Heart left ventricle (tissue), 16 donors: ENCODE measurements around the gene KIFBP. TPM values are rescaled to one million over a fixed set of nuclear protein-coding genes. Genes with fewer than 3 reads are reported as not detected.

ENCODE experiments used
- ATAC-seq, 4 donors: fragments of 200-7000 bp; cut with Tn5 transposase; one replicate each; pipeline ENCODE4 v1.9.1; 2020 to 2022; ENCODE audit warnings: moderate library complexity in 4 of 4, mild to moderate bottlenecking in 3 of 4, moderate number of reproducible peaks in 1 of 4
- DNase-seq, 5 donors: peaks; one replicate each; pipeline ENCODE4 v3.0.0-alpha.2; 2020
- H3K27ac ChIP-seq, 12 donors: fragments of 200-600 bp; sonication (generic) in 4 of 12; one replicate each; pipeline versions ENCODE4 v1.5.0 to v1.8.0; 2016 to 2022; ENCODE audit warnings: mild to moderate bottlenecking in 2 of 12
- H3K27me3 ChIP-seq, 9 donors: fragments of 200-600 bp; sonication (generic) in 2 of 9; one replicate each; pipeline versions ENCODE4 v1.5.1 to v1.8.0; 2016 to 2022; ENCODE audit warnings: mild to moderate bottlenecking in 3 of 9
- H3K36me3 ChIP-seq, 9 donors: fragments of 200-600 bp; sonication (generic) in 2 of 9; one replicate each; pipeline versions ENCODE4 v1.5.0 to v1.8.0; 2018 to 2022; ENCODE audit warnings: mild to moderate bottlenecking in 2 of 9
- H3K4me1 ChIP-seq, 12 donors: fragments of 200-600 bp; sonication (generic) in 4 of 12; one replicate each; pipeline versions ENCODE4 v1.5.0 to v1.8.0; 2016 to 2022; ENCODE audit warnings: mild to moderate bottlenecking in 3 of 12
- H3K4me3 ChIP-seq, 12 donors: fragments of 200-600 bp; sonication (generic) in 4 of 12; one replicate each; pipeline versions ENCODE4 v1.5.0 to v1.8.0; 2017 to 2022; ENCODE audit warnings: mild to moderate bottlenecking in 9 of 12, moderate library complexity in 4 of 12
- H3K9me3 ChIP-seq, 12 donors: fragments of 200-600 bp; sonication (generic) in 4 of 12; one replicate each; pipeline versions ENCODE4 v1.5.0 to v1.8.0; 2016 to 2022; ENCODE audit warnings: mild to moderate bottlenecking in 1 of 12
- POLR2A ChIP-seq, 2 donors: fragments of 450-650 bp; IDR thresholded peaks; one replicate each; pipeline ENCODE4 v1.6.1; 2017; ENCODE audit warnings: antibody characterized with exemption in 2 of 2, mild to moderate bottlenecking in 2 of 2, moderate library complexity in 2 of 2
- WGBS, 4 donors: extraction: QIAGEN DNeasy Blood & Tissue Kit in 2 of 4; methylation state at CpG; one replicate each; pipeline versions ENCODE4 v1.1.5 to v1.1.7; 2013 to 2018; 5-methylcytosine and 5-hydroxymethylcytosine counted together
- intact Hi-C, 10 donors: fragments of 100-400 bp; cut with DNase I; formaldehyde crosslinking; loops; one replicate each; pipeline versions ENCODE4 v1.11.1 to v1.14.2; 2022
- polyA plus RNA-seq, 2 donors: library from polyadenylated mRNA; stranded (reverse); fragments of 200-250 nt; gene quantifications; one replicate each; pipeline ENCODE4 v1.2.3, GENCODE V29; 2013
- total RNA-seq, 9 donors: library from RNA; depleted of rRNA in 2 of 9; stranded (reverse); fragments of >200 nt in 2 of 9; fragmentation: NEBNext Ultra II Directional in 3 of 9; extraction: Animal tissue kit (Norgen Biotek cat#: 25700) in 3 of 9; gene quantifications; one replicate each; pipeline versions ENCODE4 v1.1.0 to v1.2.4, GENCODE V29; 2016 to 2023
- TF ChIP-seq, protein P1 (sequence below), 12 donors: fragments of 200-600 bp; sonication (generic) in 4 of 12; IDR thresholded peaks; one replicate each; pipeline versions ENCODE4 v1.5.0 to v1.8.0; 2018 to 2022; ENCODE audit warnings: antibody characterized with exemption in 12 of 12, mild to moderate bottlenecking in 5 of 12
- donor health status: ischemic (EF 13 %, LVEDD 7.1; RV severe dilation, severe dysfunction).
- donor health status: healthy with polysubstance abuse.
- donor health status: DM: no; HTN: yes; CAD: no.
- donor health status: DM: no; HTN: no; CAD: no.
- donor health status: ischemic (EF 25% LVEDD 6.9; RV normal size, moderate dysfunction).
- donor health status: ischemic (EF 25% LVEDD 5.7; RV mildly dilated, moderate dysfunction).
- donor health status: healthy.
- donor health status: DM: yes; HTN: yes; CAD: no.
- donor health status: ischemic (EF 35%, LVEDD 5.7; RV mildly dilated, moderate dysfunction).
- donor health status: nonischemic (EF 11% LVEDD 7.7; RV severe dilation, severe dysfunction).
- donor health status: DM: yes; HTN: yes; CAD: no.
- donor health status: PGD.
- donor health status: ischemic (EF 29% LVEDD 5.4; RV normal size, mild dysfunction).
- donor health status: nonischemic (EF 23%, LVEDD 6.1; RV moderate dilation, normal function).

KIFBP gene
- total and polyA plus RNA-seq, 11 donors: 21.4 to 70.6 (median 56.4) TPM

DNA sequence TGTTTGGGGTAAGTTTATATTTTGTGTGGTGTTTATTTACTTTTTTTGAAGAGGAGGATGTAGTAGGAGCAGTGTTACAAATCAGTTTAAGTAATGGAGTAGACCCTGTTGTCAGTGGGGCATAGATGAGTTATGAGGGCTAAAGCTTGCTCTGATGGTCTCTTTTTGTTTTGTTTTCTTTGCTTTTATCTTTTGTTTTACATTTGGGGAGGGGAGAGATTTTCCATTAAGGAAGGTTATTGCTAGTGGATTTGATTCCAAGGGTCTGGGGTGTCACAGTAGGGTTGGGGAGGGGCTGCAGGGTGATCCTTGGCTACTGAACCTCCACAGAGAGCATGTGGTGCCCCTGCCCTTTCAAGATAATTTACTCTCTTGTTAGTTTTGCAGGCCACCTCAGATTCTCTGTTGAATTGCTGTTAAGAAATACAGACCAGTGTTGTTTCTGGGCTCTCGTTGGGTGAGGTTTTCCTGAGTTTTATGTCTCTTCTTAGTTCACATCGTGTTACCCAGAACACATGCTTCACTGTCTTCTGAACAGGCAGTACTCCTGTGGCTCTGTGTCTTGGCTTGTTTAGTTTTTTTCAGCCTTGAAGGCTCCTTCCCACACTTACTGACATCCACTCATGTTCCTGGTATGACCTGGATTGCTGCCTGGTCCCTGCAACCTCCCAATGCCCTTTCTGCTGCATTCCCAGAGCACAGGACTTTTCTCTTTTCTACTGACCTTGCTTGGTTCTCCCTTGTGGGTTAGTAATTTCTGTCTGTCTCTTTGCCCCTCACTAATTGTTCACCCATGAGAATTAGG lies 4.2 kb downstream of the KIFBP start:
- H3K9me3 ChIP-seq: no peaks in the 10 kb centered on the region
- no peaks in the 10 kb centered on the region for H3K27me3 ChIP-seq
- TF ChIP-seq, protein P1, sequence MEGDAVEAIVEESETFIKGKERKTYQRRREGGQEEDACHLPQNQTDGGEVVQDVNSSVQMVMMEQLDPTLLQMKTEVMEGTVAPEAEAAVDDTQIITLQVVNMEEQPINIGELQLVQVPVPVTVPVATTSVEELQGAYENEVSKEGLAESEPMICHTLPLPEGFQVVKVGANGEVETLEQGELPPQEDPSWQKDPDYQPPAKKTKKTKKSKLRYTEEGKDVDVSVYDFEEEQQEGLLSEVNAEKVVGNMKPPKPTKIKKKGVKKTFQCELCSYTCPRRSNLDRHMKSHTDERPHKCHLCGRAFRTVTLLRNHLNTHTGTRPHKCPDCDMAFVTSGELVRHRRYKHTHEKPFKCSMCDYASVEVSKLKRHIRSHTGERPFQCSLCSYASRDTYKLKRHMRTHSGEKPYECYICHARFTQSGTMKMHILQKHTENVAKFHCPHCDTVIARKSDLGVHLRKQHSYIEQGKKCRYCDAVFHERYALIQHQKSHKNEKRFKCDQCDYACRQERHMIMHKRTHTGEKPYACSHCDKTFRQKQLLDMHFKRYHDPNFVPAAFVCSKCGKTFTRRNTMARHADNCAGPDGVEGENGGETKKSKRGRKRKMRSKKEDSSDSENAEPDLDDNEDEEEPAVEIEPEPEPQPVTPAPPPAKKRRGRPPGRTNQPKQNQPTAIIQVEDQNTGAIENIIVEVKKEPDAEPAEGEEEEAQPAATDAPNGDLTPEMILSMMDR (IDR thresholded peaks at IDR 0.05): no peak
- TF ChIP-seq POLR2A (IDR thresholded peaks at IDR 0.05): no peak
- ATAC-seq (peak in 3 of 4 donors; percentile 7 to 37 (median 32)), DNase-seq (peak in 4 of 5 donors; percentile 36 to 66 (median 52))
- intact Hi-C loops: loop anchor here in 2 of 10 donors (10.0 kb wide), 2 partner anchors 192 to 402 kb away; partner anchors contain the start of gene SUPV3L1 (in 1 of the 2)
- peaks cover 4 to 69% (median 56%) of the 10 kb centered on the region in 12 donors for H3K4me1 ChIP-seq
- peak overlapping the region; percentile 31 to 80 (median 65) for H3K27ac ChIP-seq
- peak overlapping the region in 1 of 12 donors; percentile 2 for H3K4me3 ChIP-seq
- H3K36me3 ChIP-seq: peaks cover 0 to 6% (median 0%) of the 10 kb centered on the region in 9 donors
- 14 to 35% (median 28%) methylated on average over 2 of the region's 2 CpGs for WGBS, 4 donors

DNA sequence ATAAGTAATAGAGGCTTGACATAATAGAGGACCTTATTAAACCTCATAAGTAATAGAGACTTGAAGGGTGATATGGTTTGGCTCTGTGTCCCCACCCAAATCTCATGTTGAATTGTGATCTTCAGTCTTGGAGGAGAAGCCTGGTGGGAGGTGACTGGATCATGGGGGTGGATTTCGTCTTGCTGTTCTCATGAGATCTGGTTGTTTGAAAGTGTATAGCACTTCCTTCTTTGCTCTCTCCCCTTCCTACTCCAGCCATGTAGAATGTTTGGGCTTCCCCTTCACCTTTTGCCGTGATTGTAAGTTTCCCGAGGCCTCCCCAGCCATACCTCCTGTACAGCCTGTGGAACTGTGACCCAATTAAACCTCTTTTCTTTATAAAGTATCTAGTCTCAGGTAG lies 8.6 kb downstream of the KIFBP start:
- DNase-seq: no peak
- H3K36me3 ChIP-seq: peaks cover 0 to 28% (median 22%) of the 10 kb centered on the region in 9 donors
- intact Hi-C loops: loop anchor here in 2 of 10 donors (10.0 kb wide), 2 partner anchors 188 to 398 kb away; partner anchors contain the start of gene SUPV3L1 (in 1 of the 2)
- H3K9me3 ChIP-seq: no peaks in the 10 kb centered on the region
- ATAC-seq: no peak
- H3K4me3 ChIP-seq: no peak overlapping the region
- H3K27me3 ChIP-seq: no peaks in the 10 kb centered on the region
- peak overlapping the region in 11 of 12 donors; percentile 26 to 76 (median 60) for H3K27ac ChIP-seq
- 80 to 86% (median 82%) methylated on average over 3 of the region's 3 CpGs for WGBS, 4 donors
- peaks cover 0 to 45% (median 30%) of the 10 kb centered on the region in 12 donors for H3K4me1 ChIP-seq
- TF ChIP-seq, protein P1 (IDR thresholded peaks at IDR 0.05): no peak
- TF ChIP-seq POLR2A (IDR thresholded peaks at IDR 0.05): no peak

DNA sequence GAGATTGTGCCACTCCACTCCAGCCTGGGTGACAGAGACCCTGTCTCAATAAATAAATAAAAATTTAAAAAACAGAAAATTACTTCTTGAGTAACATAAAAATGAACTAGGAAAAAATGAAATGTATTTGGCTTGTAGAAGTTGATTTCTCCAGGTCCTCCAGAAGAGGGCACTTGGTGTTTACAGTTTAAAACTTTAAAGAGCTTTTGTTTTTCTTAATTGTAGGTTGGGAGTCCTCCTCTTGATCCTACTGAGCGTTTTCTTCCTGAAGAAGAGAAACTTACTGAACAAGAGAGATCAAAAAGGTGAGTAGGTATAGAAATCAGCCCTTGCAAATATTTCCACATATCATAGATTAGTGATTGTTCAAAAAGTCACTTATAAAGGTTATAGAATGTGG lies 16.2 kb downstream of the KIFBP start:
- DNase-seq (no peak), ATAC-seq (peak in 2 of 4 donors; percentile 34 to 54)
- H3K4me1 ChIP-seq: peaks cover 0 to 5% (median 0%) of the 10 kb centered on the region in 12 donors
- TF ChIP-seq POLR2A (IDR thresholded peaks at IDR 0.05): no peak
- TF ChIP-seq, protein P1 (IDR thresholded peaks at IDR 0.05): peak; percentile 26 to 72 (median 58)
- H3K9me3 ChIP-seq: no peaks in the 10 kb centered on the region
- intact Hi-C loops: loop anchor here (1.0 to 10.0 kb wide), 8 partner anchors 42 to 180 kb away; partner anchors contain the start of genes VPS26A (in 2 of the 10) and SUPV3L1 (in 1 of the 10)
- WGBS, 4 donors: 12 to 33% (median 23%) methylated on average over 1 of the region's 1 CpG
- peak overlapping the region in 1 of 12 donors; percentile 30 for H3K27ac ChIP-seq
- H3K4me3 ChIP-seq: no peak overlapping the region
- peaks cover 0 to 88% (median 68%) of the 10 kb centered on the region in 9 donors for H3K36me3 ChIP-seq
- no peaks in the 10 kb centered on the region for H3K27me3 ChIP-seq
